Stimulated activated CD8-positive, alpha-beta memory T cell treated with anti-CD3 and anti-CD28 coated beads, Interleukin-12 subunit alpha, Interleukin-12 subunit beta, amount 100 ng/mL, for 24 hours (primary cell): ENCODE measurements around the gene CT45A2.
"Not testable (repeated sequence)": the region's sequence is repeated elsewhere in the genome, so short reads cannot be mapped to it uniquely, and the experiment has no call there.

Source experiments
- DNase-seq: peaks from one replicate; pipeline ENCODE4 v3.0.0-alpha.2; 2020; ENCODE audit errors: extremely low read depth

Gene CT45A2, protein sequence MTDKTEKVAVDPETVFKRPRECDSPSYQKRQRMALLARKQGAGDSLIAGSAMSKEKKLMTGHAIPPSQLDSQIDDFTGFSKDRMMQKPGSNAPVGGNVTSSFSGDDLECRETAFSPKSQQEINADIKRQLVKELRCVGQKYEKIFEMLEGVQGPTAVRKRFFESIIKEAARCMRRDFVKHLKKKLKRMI

DNA sequence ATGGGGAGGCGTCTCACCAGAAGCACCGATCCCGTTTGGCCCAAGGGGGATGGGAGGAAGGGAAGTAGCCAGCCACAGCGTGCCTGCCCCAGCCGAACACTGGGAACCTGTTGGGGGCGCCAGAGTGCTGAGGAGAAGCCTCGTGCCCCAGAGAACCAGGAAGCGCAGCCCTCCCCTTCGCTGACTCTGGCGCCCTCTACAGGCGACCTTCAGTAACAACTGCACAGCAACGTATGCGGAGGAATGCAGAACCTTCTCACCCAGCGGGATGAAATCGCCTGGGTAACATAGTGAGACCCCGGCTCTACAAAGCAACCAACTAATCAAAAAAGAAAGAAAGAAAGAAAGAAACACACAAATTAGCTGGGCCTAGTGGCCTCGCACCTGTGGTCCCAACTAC lies at the start of gene CT45A2:
TSS of gene CT45A2 (minus strand) at position 101 of the 400 bp plus-strand sequence. CDS start 3,747 bp downstream, outside the sequence.
- not testable (repeated sequence) for DNase-seq

DNA sequence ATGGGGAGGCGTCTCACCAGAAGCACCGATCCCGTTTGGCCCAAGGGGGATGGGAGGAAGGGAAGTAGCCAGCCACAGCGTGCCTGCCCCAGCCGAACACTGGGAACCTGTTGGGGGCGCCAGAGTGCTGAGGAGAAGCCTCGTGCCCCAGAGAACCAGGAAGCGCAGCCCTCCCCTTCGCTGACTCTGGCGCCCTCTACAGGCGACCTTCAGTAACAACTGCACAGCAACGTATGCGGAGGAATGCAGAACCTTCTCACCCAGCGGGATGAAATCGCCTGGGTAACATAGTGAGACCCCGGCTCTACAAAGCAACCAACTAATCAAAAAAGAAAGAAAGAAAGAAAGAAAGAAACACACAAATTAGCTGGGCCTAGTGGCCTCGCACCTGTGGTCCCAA lies 34.6 kb upstream of the CT45A2 start, which contains the start of gene CT45A8:
TSS of gene CT45A8 (minus strand) at position 101 of the 400 bp plus-strand sequence. CDS start 3,755 bp downstream, outside the sequence.
- not testable (repeated sequence) for DNase-seq

DNA sequence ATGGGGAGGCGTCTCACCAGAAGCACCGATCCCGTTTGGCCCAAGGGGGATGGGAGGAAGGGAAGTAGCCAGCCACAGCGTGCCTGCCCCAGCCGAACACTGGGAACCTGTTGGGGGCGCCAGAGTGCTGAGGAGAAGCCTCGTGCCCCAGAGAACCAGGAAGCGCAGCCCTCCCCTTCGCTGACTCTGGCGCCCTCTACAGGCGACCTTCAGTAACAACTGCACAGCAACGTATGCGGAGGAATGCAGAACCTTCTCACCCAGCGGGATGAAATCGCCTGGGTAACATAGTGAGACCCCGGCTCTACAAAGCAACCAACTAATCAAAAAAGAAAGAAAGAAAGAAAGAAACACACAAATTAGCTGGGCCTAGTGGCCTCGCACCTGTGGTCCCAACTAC lies 17.4 kb upstream of the CT45A2 start, which contains the start of gene CT45A7:
TSS of gene CT45A7 (minus strand) at position 101 of the 400 bp plus-strand sequence. CDS start 3,747 bp downstream, outside the sequence.
- not testable (repeated sequence) for DNase-seq

DNA sequence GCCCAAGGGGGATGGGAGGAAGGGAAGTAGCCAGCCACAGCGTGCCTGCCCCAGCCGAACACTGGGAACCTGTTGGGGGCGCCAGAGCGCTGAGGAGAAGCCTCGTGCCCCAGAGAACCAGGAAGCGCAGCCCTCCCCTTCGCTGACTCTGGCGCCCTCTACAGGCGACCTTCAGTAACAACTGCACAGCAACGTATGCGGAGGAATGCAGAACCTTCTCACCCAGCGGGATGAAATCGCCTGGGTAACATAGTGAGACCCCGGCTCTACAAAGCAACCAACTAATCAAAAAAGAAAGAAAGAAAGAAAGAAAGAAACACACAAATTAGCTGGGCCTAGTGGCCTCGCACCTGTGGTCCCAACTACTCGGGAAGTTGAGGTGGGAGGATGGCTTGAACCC lies 17.1 kb downstream of the CT45A2 start, which contains the start of gene CT45A6:
TSS of gene CT45A6 (minus strand) at position 101 of the 400 bp plus-strand sequence. CDS start 3,794 bp downstream, outside the sequence.
- not testable (repeated sequence) for DNase-seq

DNA sequence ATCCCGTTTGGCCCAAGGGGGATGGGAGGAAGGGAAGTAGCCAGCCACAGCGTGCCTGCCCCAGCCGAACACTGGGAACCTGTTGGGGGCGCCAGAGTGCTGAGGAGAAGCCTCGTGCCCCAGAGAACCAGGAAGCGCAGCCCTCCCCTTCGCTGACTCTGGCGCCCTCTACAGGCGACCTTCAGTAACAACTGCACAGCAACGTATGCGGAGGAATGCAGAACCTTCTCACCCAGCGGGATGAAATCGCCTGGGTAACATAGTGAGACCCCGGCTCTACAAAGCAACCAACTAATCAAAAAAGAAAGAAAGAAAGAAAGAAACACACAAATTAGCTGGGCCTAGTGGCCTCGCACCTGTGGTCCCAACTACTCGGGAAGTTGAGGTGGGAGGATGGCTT lies 34.4 kb downstream of the CT45A2 start, which contains the start of gene CT45A5:
TSS of gene CT45A5 (minus strand) at position 101 of the 400 bp plus-strand sequence. CDS start 3,774 bp downstream, outside the sequence.
- DNase-seq = not testable (repeated sequence)

DNA sequence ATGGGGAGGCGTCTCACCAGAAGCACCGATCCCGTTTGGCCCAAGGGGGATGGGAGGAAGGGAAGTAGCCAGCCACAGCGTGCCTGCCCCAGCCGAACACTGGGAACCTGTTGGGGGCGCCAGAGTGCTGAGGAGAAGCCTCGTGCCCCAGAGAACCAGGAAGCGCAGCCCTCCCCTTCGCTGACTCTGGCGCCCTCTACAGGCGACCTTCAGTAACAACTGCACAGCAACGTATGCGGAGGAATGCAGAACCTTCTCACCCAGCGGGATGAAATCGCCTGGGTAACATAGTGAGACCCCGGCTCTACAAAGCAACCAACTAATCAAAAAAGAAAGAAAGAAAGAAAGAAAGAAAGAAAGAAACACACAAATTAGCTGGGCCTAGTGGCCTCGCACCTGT lies 51.7 kb downstream of the CT45A2 start, which contains the start of gene CT45A3:
TSS of gene CT45A3 (minus strand) at position 101 of the 400 bp plus-strand sequence. CDS start 3,747 bp downstream, outside the sequence.
- DNase-seq = not testable (repeated sequence)
